Neural crest cell (in vitro differentiated cells): Measurements from ENCODE around the gene MYO16. TPM values are rescaled to one million over a fixed set of nuclear protein-coding genes. Genes with fewer than 3 reads are reported as not detected.

Source experiments
- DNase-seq: peaks from one replicate; pipeline ENCODE4 v3.0.0; 2021; ENCODE audit warnings: low read depth, mixed read lengths, low spot score
- H3K27ac Mint-ChIP-seq: one replicate; pipeline ENCODE4 v1.8.0; 2021; ENCODE audit warnings: mild to moderate bottlenecking, mixed read lengths; ENCODE audit not compliant: unreplicated experiment
- H3K27me3 Mint-ChIP-seq: 2 replicates; pipeline ENCODE4 v1.8.0; 2021; ENCODE audit warnings: low read depth, mild to moderate bottlenecking, mixed read lengths
- H3K36me3 Mint-ChIP-seq: 2 replicates; pipeline ENCODE4 v1.8.0; 2021; ENCODE audit warnings: low read depth, mild to moderate bottlenecking, mixed read lengths
- H3K4me1 Mint-ChIP-seq: 2 replicates; pipeline ENCODE4 v1.8.0; 2021; ENCODE audit warnings: mixed read lengths
- H3K4me3 Mint-ChIP-seq: one replicate; pipeline ENCODE4 v1.8.0; 2021; ENCODE audit warnings: mild to moderate bottlenecking, mixed read lengths
- H3K9me3 Mint-ChIP-seq: 2 replicates; pipeline ENCODE4 v1.8.0; 2021; ENCODE audit warnings: mixed read lengths
- total RNA-seq: library from RNA; stranded (reverse); gene quantifications from 2 replicates; pipeline ENCODE4 v1.2.1, GENCODE V29; 2021
- TF ChIP-seq, protein P1 (sequence below): fragments of 200-600 bp; sonication (generic); conservative IDR thresholded peaks from 2 replicates; pipeline ENCODE4 v1.5.0; 2021; ENCODE audit warnings: antibody characterized with exemption, mild to moderate bottlenecking

Gene MYO16
- total RNA-seq, 1 donor from 2014 or later: 3.3 TPM

DNA sequence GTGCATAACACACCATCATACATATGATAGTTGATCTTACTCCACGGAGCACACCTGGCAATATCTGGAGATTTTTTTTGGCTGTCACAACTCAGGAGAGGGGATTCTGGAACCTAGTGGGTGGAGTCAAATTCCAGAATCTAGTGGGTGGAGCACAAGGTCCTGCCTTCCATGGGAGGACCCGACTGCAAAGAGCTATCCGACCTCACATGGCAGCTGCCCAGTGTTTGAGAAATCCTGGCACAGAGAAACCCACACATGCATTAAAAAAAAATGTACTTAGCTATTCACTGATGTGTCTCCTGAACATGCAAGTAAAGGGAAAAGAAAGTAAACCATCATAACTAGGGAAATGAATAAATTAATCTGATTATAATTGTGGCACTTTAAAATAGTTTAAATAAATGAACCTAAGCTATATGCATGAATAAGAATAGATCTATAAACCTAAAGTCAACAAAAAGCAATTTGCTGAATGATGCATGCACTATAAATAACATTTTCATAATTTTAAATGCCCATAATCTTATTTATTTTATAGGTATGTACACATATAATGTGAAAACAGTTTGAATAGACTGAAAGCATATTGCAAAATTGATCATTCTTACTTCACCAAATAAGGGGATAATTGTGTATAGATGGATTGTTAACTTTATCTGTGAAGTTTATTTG is 300.3 kb downstream of the MYO16 start:
- no peak for DNase-seq
- peaks cover 16% of the 10 kb centered on the region for H3K4me1 Mint-ChIP-seq
- H3K27me3 Mint-ChIP-seq: no peaks in the 10 kb centered on the region
- no peaks in the 10 kb centered on the region for H3K36me3 Mint-ChIP-seq
- H3K27ac Mint-ChIP-seq: no peak overlapping the region
- TF ChIP-seq, protein P1, sequence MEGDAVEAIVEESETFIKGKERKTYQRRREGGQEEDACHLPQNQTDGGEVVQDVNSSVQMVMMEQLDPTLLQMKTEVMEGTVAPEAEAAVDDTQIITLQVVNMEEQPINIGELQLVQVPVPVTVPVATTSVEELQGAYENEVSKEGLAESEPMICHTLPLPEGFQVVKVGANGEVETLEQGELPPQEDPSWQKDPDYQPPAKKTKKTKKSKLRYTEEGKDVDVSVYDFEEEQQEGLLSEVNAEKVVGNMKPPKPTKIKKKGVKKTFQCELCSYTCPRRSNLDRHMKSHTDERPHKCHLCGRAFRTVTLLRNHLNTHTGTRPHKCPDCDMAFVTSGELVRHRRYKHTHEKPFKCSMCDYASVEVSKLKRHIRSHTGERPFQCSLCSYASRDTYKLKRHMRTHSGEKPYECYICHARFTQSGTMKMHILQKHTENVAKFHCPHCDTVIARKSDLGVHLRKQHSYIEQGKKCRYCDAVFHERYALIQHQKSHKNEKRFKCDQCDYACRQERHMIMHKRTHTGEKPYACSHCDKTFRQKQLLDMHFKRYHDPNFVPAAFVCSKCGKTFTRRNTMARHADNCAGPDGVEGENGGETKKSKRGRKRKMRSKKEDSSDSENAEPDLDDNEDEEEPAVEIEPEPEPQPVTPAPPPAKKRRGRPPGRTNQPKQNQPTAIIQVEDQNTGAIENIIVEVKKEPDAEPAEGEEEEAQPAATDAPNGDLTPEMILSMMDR: no peak
- H3K4me3 Mint-ChIP-seq: no peak overlapping the region
- H3K9me3 Mint-ChIP-seq: peaks cover 2% of the 10 kb centered on the region

DNA sequence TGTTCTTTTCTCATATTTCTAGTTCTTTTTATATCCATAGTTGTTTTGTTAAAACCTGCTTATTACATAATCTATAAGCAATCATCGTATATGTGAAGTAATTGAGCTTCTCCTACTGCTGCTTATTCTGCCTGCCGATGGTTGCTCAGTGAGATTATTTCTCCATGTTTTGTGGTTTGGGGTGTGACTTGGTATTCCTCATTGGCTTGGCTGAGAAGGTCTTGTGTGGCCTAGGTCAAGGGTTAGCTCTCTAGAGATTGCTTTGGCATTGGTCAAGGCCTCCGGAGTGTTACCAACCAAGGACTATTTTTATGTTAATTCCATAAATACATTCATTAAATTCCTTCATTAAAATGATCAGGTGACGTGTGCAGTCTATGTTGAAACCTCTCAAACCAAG is 302.8 kb downstream of the MYO16 start:
- H3K9me3 Mint-ChIP-seq: peaks cover 5% of the 10 kb centered on the region
- no peak for DNase-seq
- TF ChIP-seq, protein P1: no peak
- no peaks in the 10 kb centered on the region for H3K36me3 Mint-ChIP-seq
- no peak overlapping the region for H3K4me3 Mint-ChIP-seq
- H3K27me3 Mint-ChIP-seq: no peaks in the 10 kb centered on the region
- H3K4me1 Mint-ChIP-seq: no peaks in the 10 kb centered on the region
- no peak overlapping the region for H3K27ac Mint-ChIP-seq

DNA sequence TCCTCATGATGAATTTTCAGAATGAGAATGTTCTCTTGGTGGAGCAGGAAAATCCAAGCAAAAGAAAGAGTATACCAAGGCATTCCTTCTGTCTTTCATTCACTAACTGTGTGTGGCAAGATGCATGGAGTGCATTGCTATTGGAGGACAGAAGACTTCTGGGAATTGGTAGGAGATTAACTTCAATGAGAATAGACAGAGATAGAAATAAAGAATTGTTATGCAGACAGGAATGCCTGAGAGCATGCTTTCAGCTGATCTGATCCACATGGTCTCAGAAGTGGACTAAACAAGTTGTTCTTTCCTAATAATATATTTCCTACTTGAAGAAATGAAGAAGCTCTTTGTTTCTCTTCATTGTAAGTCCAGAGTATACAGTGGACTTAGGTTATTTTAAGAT is 303.6 kb downstream of the MYO16 start:
- H3K9me3 Mint-ChIP-seq: peaks cover 5% of the 10 kb centered on the region
- no peaks in the 10 kb centered on the region for H3K27me3 Mint-ChIP-seq
- no peak overlapping the region for H3K27ac Mint-ChIP-seq
- H3K36me3 Mint-ChIP-seq: no peaks in the 10 kb centered on the region
- H3K4me3 Mint-ChIP-seq: no peak overlapping the region
- TF ChIP-seq, protein P1: no peak
- H3K4me1 Mint-ChIP-seq: no peaks in the 10 kb centered on the region
- DNase-seq: no peak

DNA sequence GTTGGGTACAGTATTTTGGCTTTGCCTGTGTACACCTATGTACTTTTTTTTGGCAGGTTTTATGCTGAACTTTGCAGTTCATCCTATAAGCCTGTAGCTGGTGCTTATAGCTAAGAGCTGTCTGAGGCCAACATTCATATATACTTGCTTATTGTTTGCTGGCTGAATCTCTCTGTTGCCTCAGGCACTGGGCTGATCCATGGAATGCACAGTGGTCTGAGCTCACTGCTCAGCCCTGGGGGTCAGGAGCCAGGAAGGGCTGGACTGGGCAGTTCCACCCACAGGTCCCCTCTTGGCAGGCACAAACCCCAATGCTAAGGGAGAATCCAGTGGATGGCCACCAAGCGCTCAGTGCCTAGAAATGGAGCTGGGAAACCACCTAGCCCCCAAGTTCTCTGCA is 308.7 kb downstream of the MYO16 start:
- Mint-ChIP-seq H3K27ac (no peak overlapping the region), H3K4me3 (no peak overlapping the region), H3K4me1 (peaks cover 4% of the 10 kb centered on the region), H3K27me3 (no peaks in the 10 kb centered on the region), H3K36me3 (no peaks in the 10 kb centered on the region), H3K9me3 (peaks cover 5% of the 10 kb centered on the region)
- TF ChIP-seq, protein P1: no peak
- no peak for DNase-seq

DNA sequence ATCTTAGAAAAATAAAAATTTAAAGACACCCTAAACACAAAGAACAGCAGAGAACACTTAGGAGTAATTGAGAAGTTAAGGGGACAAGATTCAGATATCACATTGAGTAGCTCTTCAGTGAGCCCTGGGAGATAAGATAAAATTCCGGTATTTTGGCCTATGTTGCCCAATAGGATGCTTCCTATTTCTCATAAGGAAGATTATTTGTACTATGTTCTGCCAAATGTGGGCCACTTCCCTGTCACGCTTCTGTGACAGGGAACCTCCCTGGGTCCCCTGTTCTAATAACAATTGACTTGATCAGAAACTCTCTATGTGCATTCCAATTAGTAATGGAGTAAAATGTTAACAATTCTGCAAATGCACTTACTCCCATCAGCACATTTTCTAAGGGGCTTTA is 310.7 kb downstream of the MYO16 start:
- Mint-ChIP-seq H3K4me3 (no peak overlapping the region), H3K36me3 (no peaks in the 10 kb centered on the region), H3K27ac (no peak overlapping the region), H3K4me1 (peaks cover 4% of the 10 kb centered on the region), H3K27me3 (no peaks in the 10 kb centered on the region), H3K9me3 (peaks cover 2% of the 10 kb centered on the region)
- no peak for DNase-seq
- TF ChIP-seq, protein P1: no peak
